Ectodermal cell (in vitro differentiated cells): ENCODE results near the gene ENHO.

ENCODE experiments used
- H3K27ac ChIP-seq: 2 replicates; pipeline ENCODE4 v1.7.0; 2013; ENCODE audit warnings: mild to moderate bottlenecking, low read depth, low read length; ENCODE audit not compliant: insufficient read depth, poor library complexity, severe bottlenecking
- H3K27me3 ChIP-seq: 2 replicates; pipeline ENCODE4 v1.7.0; 2013; ENCODE audit warnings: mild to moderate bottlenecking, low read length; ENCODE audit not compliant: insufficient read depth, control insufficient read depth, poor library complexity, severe bottlenecking
- H3K36me3 ChIP-seq: one replicate; pipeline ENCODE4 v1.7.0; 2013; ENCODE audit warnings: low read length; ENCODE audit not compliant: control insufficient read depth, insufficient read depth
- H3K4me1 ChIP-seq: one replicate; pipeline ENCODE4 v1.7.0; 2013; ENCODE audit warnings: low read length; ENCODE audit not compliant: control insufficient read depth, insufficient read depth
- H3K4me3 ChIP-seq: 2 replicates; pipeline ENCODE4 v1.7.0; 2013; ENCODE audit warnings: low read depth, low read length, control low read depth; ENCODE audit not compliant: insufficient read depth
- H3K9me3 ChIP-seq: 2 replicates; pipeline ENCODE4 v1.7.0; 2013; ENCODE audit warnings: mild to moderate bottlenecking, low read length, moderate library complexity; ENCODE audit not compliant: control insufficient read depth
- WGBS, 2 experiments: methylation state at CpG; one replicate each; pipeline ENCODE4 v1.1.7; 2013; ENCODE audit warnings: missing lambda C conversion rate in 2 of 2; 5-methylcytosine and 5-hydroxymethylcytosine counted together

The ENHO gene

GRCh38 chr9:34564617-34565016, 41.8 kb upstream of the ENHO start:
- 94 to 96% methylated on average over 16 of the region's 16 CpGs for WGBS, 2 experiments
- Histone ChIP-seq H3K4me1 (peaks cover 60% of the 10 kb centered on the region), H3K9me3 (no peaks in the 10 kb centered on the region), H3K27me3 (no peaks in the 10 kb centered on the region), H3K27ac (no peak overlapping the region), H3K36me3 (peaks cover 27% of the 10 kb centered on the region), H3K4me3 (no peak overlapping the region)

GRCh38 chr9:34563262-34563661, 40.5 kb upstream of the ENHO start:
- Histone ChIP-seq H3K4me3 (no peak overlapping the region), H3K9me3 (no peaks in the 10 kb centered on the region), H3K36me3 (peaks cover 27% of the 10 kb centered on the region), H3K27me3 (no peaks in the 10 kb centered on the region), H3K27ac (no peak overlapping the region), H3K4me1 (peaks cover 54% of the 10 kb centered on the region)
- 88 to 89% methylated on average over 5 of the region's 5 CpGs for WGBS, 2 experiments

GRCh38 chr9:34562135-34562745, 39.5 kb upstream of the ENHO start:
- Histone ChIP-seq H3K36me3 (peaks cover 29% of the 10 kb centered on the region), H3K4me1 (peaks cover 50% of the 10 kb centered on the region), H3K27ac (no peak overlapping the region), H3K4me3 (no peak overlapping the region), H3K9me3 (no peaks in the 10 kb centered on the region), H3K27me3 (no peaks in the 10 kb centered on the region)
- whole genome bisulfite sequencing, 2 experiments, result 85 to 88% methylated on average over 7 of the region's 7 CpGs

GRCh38 chr9:34560599-34561214, 37.9 kb upstream of the ENHO start:
- H3K4me3 ChIP-seq, result no peak overlapping the region
- H3K27me3 ChIP-seq, result no peaks in the 10 kb centered on the region
- 86 to 90% methylated on average over 21 of the region's 21 CpGs for WGBS, 2 experiments
- H3K4me1 ChIP-seq, result peaks cover 35% of the 10 kb centered on the region
- H3K36me3 ChIP-seq, result peaks cover 36% of the 10 kb centered on the region
- H3K27ac ChIP-seq, result no peak overlapping the region
- no peaks in the 10 kb centered on the region for H3K9me3 ChIP-seq

GRCh38 chr9:34559624-34560455, 37.0 kb upstream of the ENHO start:
- Histone ChIP-seq H3K9me3 (no peaks in the 10 kb centered on the region), H3K27me3 (no peaks in the 10 kb centered on the region), H3K4me1 (peaks cover 40% of the 10 kb centered on the region), H3K36me3 (peaks cover 38% of the 10 kb centered on the region), H3K27ac (no peak overlapping the region), H3K4me3 (no peak overlapping the region)
- WGBS, 2 experiments, result 26 to 27% methylated on average over 16 to 21 of the region's 21 CpGs

- H3K4me3 ChIP-seq, result no peak overlapping the region
- H3K27ac ChIP-seq, result no peak overlapping the region
- peaks cover 34% of the 10 kb centered on the region for H3K36me3 ChIP-seq
- H3K4me1 ChIP-seq, result peaks cover 45% of the 10 kb centered on the region
- no peaks in the 10 kb centered on the region for H3K9me3 ChIP-seq
- no peaks in the 10 kb centered on the region for H3K27me3 ChIP-seq
- WGBS, 2 experiments, result 74 to 77% methylated on average over 16 to 17 of the region's 17 CpGs
These were observed 36.3 kb upstream of the ENHO start for GRCh38 chr9:34558919-34559623.

- Histone ChIP-seq H3K4me1 (peaks cover 45% of the 10 kb centered on the region), H3K27me3 (no peaks in the 10 kb centered on the region), H3K27ac (no peak overlapping the region), H3K4me3 (no peak overlapping the region), H3K9me3 (no peaks in the 10 kb centered on the region), H3K36me3 (peaks cover 30% of the 10 kb centered on the region)
- 90 to 92% methylated on average over 9 of the region's 9 CpGs for WGBS, 2 experiments
These were observed 35.6 kb upstream of the ENHO start for GRCh38 chr9:34558364-34558763.

GRCh38 chr9:34557426-34558321, 34.9 kb upstream of the ENHO start:
- peaks cover 30% of the 10 kb centered on the region for H3K36me3 ChIP-seq
- H3K27me3 ChIP-seq, result no peaks in the 10 kb centered on the region
- no peak overlapping the region for H3K27ac ChIP-seq
- no peaks in the 10 kb centered on the region for H3K9me3 ChIP-seq
- H3K4me3 ChIP-seq, result no peak overlapping the region
- WGBS, 2 experiments, result 89 to 92% methylated on average over 19 of the region's 19 CpGs
- peaks cover 45% of the 10 kb centered on the region for H3K4me1 ChIP-seq

GRCh38 chr9:34556949-34557348, 34.2 kb upstream of the ENHO start:
- Histone ChIP-seq H3K4me3 (no peak overlapping the region), H3K27me3 (no peaks in the 10 kb centered on the region), H3K36me3 (peaks cover 30% of the 10 kb centered on the region), H3K9me3 (no peaks in the 10 kb centered on the region), H3K4me1 (peaks cover 44% of the 10 kb centered on the region), H3K27ac (no peak overlapping the region)
- WGBS, 2 experiments, result 92 to 93% methylated on average over 6 of the region's 6 CpGs
